ENCODE data around the gene FPR1.

Gene FPR1

GRCh38 chr19:51715850-51716249 lies 35.8 kb downstream of the FPR1 start:
- no peak overlapping the region for H3K4me3 ChIP-seq (ENCODE audit: low read depth, low read length)
- DNase-seq (ENCODE audit: low read depth) = no peak
- TF ChIP-seq, protein P1, sequence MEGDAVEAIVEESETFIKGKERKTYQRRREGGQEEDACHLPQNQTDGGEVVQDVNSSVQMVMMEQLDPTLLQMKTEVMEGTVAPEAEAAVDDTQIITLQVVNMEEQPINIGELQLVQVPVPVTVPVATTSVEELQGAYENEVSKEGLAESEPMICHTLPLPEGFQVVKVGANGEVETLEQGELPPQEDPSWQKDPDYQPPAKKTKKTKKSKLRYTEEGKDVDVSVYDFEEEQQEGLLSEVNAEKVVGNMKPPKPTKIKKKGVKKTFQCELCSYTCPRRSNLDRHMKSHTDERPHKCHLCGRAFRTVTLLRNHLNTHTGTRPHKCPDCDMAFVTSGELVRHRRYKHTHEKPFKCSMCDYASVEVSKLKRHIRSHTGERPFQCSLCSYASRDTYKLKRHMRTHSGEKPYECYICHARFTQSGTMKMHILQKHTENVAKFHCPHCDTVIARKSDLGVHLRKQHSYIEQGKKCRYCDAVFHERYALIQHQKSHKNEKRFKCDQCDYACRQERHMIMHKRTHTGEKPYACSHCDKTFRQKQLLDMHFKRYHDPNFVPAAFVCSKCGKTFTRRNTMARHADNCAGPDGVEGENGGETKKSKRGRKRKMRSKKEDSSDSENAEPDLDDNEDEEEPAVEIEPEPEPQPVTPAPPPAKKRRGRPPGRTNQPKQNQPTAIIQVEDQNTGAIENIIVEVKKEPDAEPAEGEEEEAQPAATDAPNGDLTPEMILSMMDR (IDR thresholded peaks at IDR 0.05; ENCODE audit: insufficient read depth, low read depth, low read length, missing control alignments) = no peak

- H3K4me3 ChIP-seq (ENCODE audit: low read depth, low read length) = no peak overlapping the region
- no peak for DNase-seq (ENCODE audit: low read depth)
- TF ChIP-seq, protein P1 (IDR thresholded peaks at IDR 0.05; ENCODE audit: insufficient read depth, low read depth, low read length, missing control alignments) = no peak
Observed at GRCh38 chr19:51714848-51715247, 36.8 kb downstream of the FPR1 start.

DNA sequence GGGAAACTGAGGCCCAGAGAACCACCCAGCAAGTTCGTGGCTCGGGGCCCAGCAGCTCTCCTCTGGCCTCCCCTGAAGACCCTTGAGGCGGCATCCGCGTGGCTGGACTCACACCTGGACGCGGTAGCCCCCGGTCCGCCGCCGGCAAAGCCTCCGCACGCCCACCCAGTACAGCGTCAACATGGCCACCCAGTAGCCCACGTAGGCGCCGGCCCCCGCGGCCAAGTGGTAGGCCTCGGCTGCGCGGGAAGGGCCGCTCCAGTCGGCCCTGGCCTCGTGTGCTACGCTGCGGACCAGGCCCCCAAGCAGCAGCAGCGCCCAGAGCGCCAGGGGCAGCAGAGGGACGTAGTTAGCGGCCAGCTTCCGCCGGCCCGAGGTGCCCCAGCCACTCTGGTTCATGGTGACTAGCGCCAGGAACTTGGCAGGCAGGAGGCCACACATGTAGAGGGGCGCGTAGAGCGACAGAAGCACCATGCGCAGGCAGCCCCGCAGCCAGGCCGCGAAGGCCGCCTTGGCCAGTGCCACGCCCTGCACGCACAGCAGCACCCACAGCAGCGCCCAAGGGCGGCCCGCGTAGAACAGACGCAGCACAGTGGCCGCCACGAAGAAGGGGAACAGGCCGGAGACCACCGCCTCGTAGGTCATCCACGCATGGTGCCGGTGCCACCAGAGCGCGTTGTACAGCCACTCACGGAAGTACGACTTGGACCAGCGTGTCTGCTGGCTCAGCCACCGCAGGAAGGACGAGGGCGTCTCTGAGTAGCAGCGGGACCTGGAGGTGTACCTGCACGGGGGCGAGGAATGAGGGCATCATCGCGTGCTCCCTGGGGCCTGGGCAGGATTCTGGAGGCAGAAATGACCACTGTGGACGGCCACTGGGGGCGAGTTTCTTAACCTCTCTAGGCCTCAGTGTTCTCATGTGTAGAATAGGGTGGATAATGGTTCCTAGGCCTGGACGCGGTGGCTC lies 38.1 kb downstream of the FPR1 start:
- no peak for DNase-seq (ENCODE audit: low read depth)
- no peak overlapping the region for H3K4me3 ChIP-seq (ENCODE audit: low read depth, low read length)
- TF ChIP-seq, protein P1 (IDR thresholded peaks at IDR 0.05; ENCODE audit: insufficient read depth, low read depth, low read length, missing control alignments) = no peak

- TF ChIP-seq, protein P1 (IDR thresholded peaks at IDR 0.05; ENCODE audit: insufficient read depth, low read depth, low read length, missing control alignments) = peak; percentile 36
- peak; percentile 30 for DNase-seq (ENCODE audit: low read depth)
- H3K4me3 ChIP-seq (ENCODE audit: low read depth, low read length) = no peak overlapping the region
Observed at GRCh38 chr19:51712461-51713081, 39.1 kb downstream of the FPR1 start.

DNA sequence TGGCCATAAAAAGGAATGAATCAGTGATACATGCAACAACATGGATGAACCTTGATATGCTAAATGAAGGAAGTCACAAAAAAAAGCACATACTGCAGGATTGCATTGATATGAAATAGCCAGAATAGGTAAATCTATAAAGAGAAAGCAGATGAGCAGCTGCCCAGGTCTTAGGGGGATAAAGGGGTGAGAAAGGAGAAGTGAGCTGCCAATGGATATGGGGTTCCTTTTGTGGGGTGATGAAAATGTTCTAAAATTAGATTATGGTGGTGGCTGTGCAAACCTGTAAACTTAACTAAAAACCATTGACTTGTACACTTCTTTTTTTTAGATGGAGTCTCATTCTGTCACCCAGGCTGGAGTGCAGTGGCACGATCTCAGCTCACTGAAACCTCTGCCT lies 40.0 kb downstream of the FPR1 start:
- TF ChIP-seq, protein P1 (IDR thresholded peaks at IDR 0.05; ENCODE audit: insufficient read depth, low read depth, low read length, missing control alignments) = no peak
- DNase-seq (ENCODE audit: low read depth) = no peak
- H3K4me3 ChIP-seq (ENCODE audit: low read depth, low read length) = no peak overlapping the region

- no peak overlapping the region for H3K4me3 ChIP-seq (ENCODE audit: low read depth, low read length)
- no peak for DNase-seq (ENCODE audit: low read depth)
- TF ChIP-seq, protein P1 (IDR thresholded peaks at IDR 0.05; ENCODE audit: insufficient read depth, low read depth, low read length, missing control alignments) = no peak
Observed at GRCh38 chr19:51710163-51710562, 41.5 kb downstream of the FPR1 start.

All from GM12865 (cell line).